Measurements from ENCODE around the gene NUTF2. TPM values are rescaled to one million over a fixed set of nuclear protein-coding genes. Genes with fewer than 3 reads are reported as not detected.

Gene NUTF2
- 100 to 1,000 TPM; 165 to 171 TPM for total RNA-seq

GRCh38 chr16:67846320-67847063 is at the start of gene NUTF2:
NUTF2 (plus strand) TSS chr16:67846933; CDS start chr16:67865131, 18,198 bp downstream.
- no peaks in the 10 kb centered on the region for H3K9me3 Mint-ChIP-seq
- intact Hi-C loops (cut with micrococcal nuclease) = loop anchor here (1.0 to 2.0 kb wide), 12 partner anchors 13 to 464 kb away; partner anchors contain the start of genes ACD, CTCF, NFATC3 and PARD6A
- H3K27ac Mint-ChIP-seq = peak within 1 kb of the TSS; percentile 92
- DNase-seq = peak; percentile 98
- CTCF ChIA-PET = interaction anchor here (0.6 to 4.2 kb wide), 5 partner anchors 31 to 571 kb away, joined by 3 to 35 read pairs (median 3); no protein-coding TSS in a partner anchor
- no peaks in the 10 kb centered on the region for H3K27me3 Mint-ChIP-seq (ENCODE audit: low read depth)
- H3K36me3 Mint-ChIP-seq (ENCODE audit: low read depth) = peaks cover 6% of the 10 kb centered on the region
- peaks cover 50% of the 10 kb centered on the region for H3K4me1 Mint-ChIP-seq (ENCODE audit: low read depth)
- peak within 1 kb of the TSS; percentile 92 for H3K4me3 Mint-ChIP-seq

GRCh38 chr16:67800338-67800926 is 46.3 kb upstream of the NUTF2 start:
- H3K27me3 Mint-ChIP-seq (ENCODE audit: low read depth) = no peaks in the 10 kb centered on the region
- DNase-seq = no peak
- CTCF ChIA-PET = interaction anchor here (1.0 to 4.7 kb wide), 2 partner anchors 15 to 128 kb away, joined by 3 to 39 read pairs; no protein-coding TSS in a partner anchor
- intact Hi-C loops (cut with micrococcal nuclease) = loop anchor here (10.0 kb wide), 1 partner anchor 434 kb away; the partner anchor contains the start of gene ESRP2
- H3K36me3 Mint-ChIP-seq (ENCODE audit: low read depth) = peaks cover 31% of the 10 kb centered on the region
- H3K4me1 Mint-ChIP-seq (ENCODE audit: low read depth) = peaks cover 61% of the 10 kb centered on the region
- H3K9me3 Mint-ChIP-seq = no peaks in the 10 kb centered on the region
- H3K4me3 Mint-ChIP-seq = no peak overlapping the region
- H3K27ac Mint-ChIP-seq = peak overlapping the region; percentile 53

GRCh38 chr16:67801241-67801640 is 45.5 kb upstream of the NUTF2 start:
- Mint-ChIP-seq H3K27ac (no peak overlapping the region), H3K4me1 (ENCODE audit: low read depth) (peaks cover 63% of the 10 kb centered on the region), H3K27me3 (ENCODE audit: low read depth) (no peaks in the 10 kb centered on the region), H3K36me3 (ENCODE audit: low read depth) (peaks cover 30% of the 10 kb centered on the region), H3K9me3 (no peaks in the 10 kb centered on the region), H3K4me3 (no peak overlapping the region)
- CTCF ChIA-PET = interaction anchor here (0.6 to 4.7 kb wide), 3 partner anchors 14 to 258 kb away, joined by 3 to 39 read pairs (median 4); no protein-coding TSS in a partner anchor
- DNase-seq = no peak
- intact Hi-C loops (cut with micrococcal nuclease) = loop anchor here (10.0 kb wide), 1 partner anchor 434 kb away; the partner anchor contains the start of gene ESRP2

- H3K4me1 Mint-ChIP-seq (ENCODE audit: low read depth) = peaks cover 59% of the 10 kb centered on the region
- CTCF ChIA-PET = interaction anchor here (0.6 to 4.7 kb wide), 4 partner anchors 13 to 281 kb away, joined by 3 to 39 read pairs (median 4); no protein-coding TSS in a partner anchor
- peaks cover 27% of the 10 kb centered on the region for H3K36me3 Mint-ChIP-seq (ENCODE audit: low read depth)
- H3K27ac Mint-ChIP-seq = peak overlapping the region; percentile 53
- intact Hi-C loops (cut with micrococcal nuclease) = loop anchor here (10.0 kb wide), 1 partner anchor 433 kb away; the partner anchor contains the start of gene ESRP2
- H3K27me3 Mint-ChIP-seq (ENCODE audit: low read depth) = no peaks in the 10 kb centered on the region
- peak; percentile 56 for DNase-seq
- H3K9me3 Mint-ChIP-seq = no peaks in the 10 kb centered on the region
- H3K4me3 Mint-ChIP-seq = no peak overlapping the region
These were observed 44.9 kb upstream of the NUTF2 start for GRCh38 chr16:67801883-67802282.

- peaks cover 27% of the 10 kb centered on the region for H3K36me3 Mint-ChIP-seq (ENCODE audit: low read depth)
- H3K4me3 Mint-ChIP-seq = no peak overlapping the region
- intact Hi-C loops (cut with micrococcal nuclease) = loop anchor here (10.0 kb wide), 1 partner anchor 431 kb away; the partner anchor contains the start of gene ESRP2
These were observed 42.8 kb upstream of the NUTF2 start for GRCh38 chr16:67803894-67804293.

GRCh38 chr16:67804853-67805542 is 41.7 kb upstream of the NUTF2 start:
- CTCF ChIA-PET = interaction anchor here (4.7 kb wide), 1 partner anchor 10 kb away, joined by 39 read pairs; no protein-coding TSS in a partner anchor
- no peaks in the 10 kb centered on the region for H3K9me3 Mint-ChIP-seq
- no peak for DNase-seq
- peaks cover 24% of the 10 kb centered on the region for H3K36me3 Mint-ChIP-seq (ENCODE audit: low read depth)
- intact Hi-C loops (cut with micrococcal nuclease) = loop anchor here (5.0 to 10.0 kb wide), 2 partner anchors 132 to 430 kb away; partner anchors contain the start of genes ESRP2 and PSMB10
- no peaks in the 10 kb centered on the region for H3K27me3 Mint-ChIP-seq (ENCODE audit: low read depth)
- peak overlapping the region; percentile 81 for H3K27ac Mint-ChIP-seq
- peak overlapping the region; percentile 86 for H3K4me3 Mint-ChIP-seq
- H3K4me1 Mint-ChIP-seq (ENCODE audit: low read depth) = peaks cover 52% of the 10 kb centered on the region

More at GRCh38 chr16:67803894-67804293, 42.8 kb upstream of the NUTF2 start:
- H3K27ac Mint-ChIP-seq = peak overlapping the region; percentile 36
- no peaks in the 10 kb centered on the region for H3K27me3 Mint-ChIP-seq (ENCODE audit: low read depth)
- H3K4me1 Mint-ChIP-seq (ENCODE audit: low read depth) = peaks cover 57% of the 10 kb centered on the region
- CTCF ChIA-PET = interaction anchor here (0.6 to 4.7 kb wide), 2 partner anchors 11 to 42 kb away, joined by 3 to 39 read pairs; no protein-coding TSS in a partner anchor
- no peaks in the 10 kb centered on the region for H3K9me3 Mint-ChIP-seq
- DNase-seq = peak; percentile 46

GRCh38 chr16:67805718-67806427 is 40.9 kb upstream of the NUTF2 start:
- CTCF ChIA-PET = interaction anchor here (0.6 to 2.6 kb wide), 3 partner anchors 10 to 139 kb away, joined by 3 to 30 read pairs (median 4); no protein-coding TSS in a partner anchor
- intact Hi-C loops (cut with micrococcal nuclease) = loop anchor here (1.0 to 10.0 kb wide), 18 partner anchors 10 to 623 kb away; partner anchors contain the start of genes ACD, ATP6V0D1, C16orf86 and CTCF
- Mint-ChIP-seq H3K27ac (peak overlapping the region; percentile 81), H3K9me3 (no peaks in the 10 kb centered on the region), H3K4me3 (peak overlapping the region; percentile 86), H3K27me3 (ENCODE audit: low read depth) (no peaks in the 10 kb centered on the region), H3K4me1 (ENCODE audit: low read depth) (peaks cover 43% of the 10 kb centered on the region), H3K36me3 (ENCODE audit: low read depth) (peaks cover 21% of the 10 kb centered on the region)
- DNase-seq = peak; percentile 12

GRCh38 chr16:67806428-67807147 is 40.1 kb upstream of the NUTF2 start, which contains the start of the genes RANBP10 and TSNAXIP1:
RANBP10 (minus strand) TSS chr16:67806560; CDS start chr16:67806536, 24 bp downstream.
TSNAXIP1 (plus strand) TSS chr16:67806889; CDS start chr16:67807150, 261 bp downstream.
- Mint-ChIP-seq H3K9me3 (no peaks in the 10 kb centered on the region), H3K27ac (peak within 1 kb of the TSS; percentile 81), H3K4me3 (peak within 1 kb of the TSS; percentile 86), H3K4me1 (ENCODE audit: low read depth) (peaks cover 36% of the 10 kb centered on the region), H3K36me3 (ENCODE audit: low read depth) (peaks cover 19% of the 10 kb centered on the region), H3K27me3 (ENCODE audit: low read depth) (no peaks in the 10 kb centered on the region)
- intact Hi-C loops (cut with micrococcal nuclease) = loop anchor here (1.0 to 10.0 kb wide), 18 partner anchors 10 to 624 kb away; partner anchors contain the start of genes ACD, ATP6V0D1, C16orf86 and CTCF
- peak; percentile 98 for DNase-seq
- CTCF ChIA-PET = interaction anchor here (0.6 to 2.6 kb wide), 5 partner anchors 9 to 293 kb away, joined by 3 to 30 read pairs (median 4); no protein-coding TSS in a partner anchor

GRCh38 chr16:67807148-67807682 is 39.5 kb upstream of the NUTF2 start:
- Mint-ChIP-seq H3K27me3 (ENCODE audit: low read depth) (no peaks in the 10 kb centered on the region), H3K4me3 (peak overlapping the region; percentile 86), H3K36me3 (ENCODE audit: low read depth) (peaks cover 16% of the 10 kb centered on the region), H3K27ac (peak overlapping the region; percentile 76), H3K4me1 (ENCODE audit: low read depth) (peaks cover 30% of the 10 kb centered on the region), H3K9me3 (no peaks in the 10 kb centered on the region)
- CTCF ChIA-PET = interaction anchor here (0.6 to 2.6 kb wide), 5 partner anchors 9 to 293 kb away, joined by 3 to 30 read pairs (median 3); no protein-coding TSS in a partner anchor
- no peak for DNase-seq
- intact Hi-C loops (cut with micrococcal nuclease) = loop anchor here (2.0 to 10.0 kb wide), 6 partner anchors 130 to 624 kb away; partner anchors contain the start of genes ACD, DDX28, DUS2 and ESRP2

GRCh38 chr16:67811899-67812298 is 34.8 kb upstream of the NUTF2 start:
- H3K9me3 Mint-ChIP-seq = no peaks in the 10 kb centered on the region
- no peak overlapping the region for H3K4me3 Mint-ChIP-seq
- H3K27ac Mint-ChIP-seq = no peak overlapping the region
- H3K27me3 Mint-ChIP-seq (ENCODE audit: low read depth) = no peaks in the 10 kb centered on the region
- no peak for DNase-seq
- intact Hi-C loops (cut with micrococcal nuclease) = no loop called here
- H3K36me3 Mint-ChIP-seq (ENCODE audit: low read depth) = no peaks in the 10 kb centered on the region
- peaks cover 4% of the 10 kb centered on the region for H3K4me1 Mint-ChIP-seq (ENCODE audit: low read depth)
- CTCF ChIA-PET = interaction anchor here (0.6 kb wide), 1 partner anchor 200 kb away, joined by 3 read pairs; no protein-coding TSS in a partner anchor

Measured in activated naive CD4-positive, alpha-beta T cell treated with anti-CD3 and anti-CD28 coated beads for 36 hours (primary cell).